Measurements from ENCODE around the gene AP2B1.

GRCh38 chr17:35660902-35661301 lies 73.8 kb downstream of the AP2B1 start:
- TF ChIP-seq NR2C2 (CRISPR knock-in tag; IDR thresholded peaks at IDR 0.05) (no peak), MAX (CRISPR knock-in tag; IDR thresholded peaks at IDR 0.05) (no peak), ATF2 (CRISPR knock-in tag; IDR thresholded peaks at IDR 0.05; ENCODE audit: borderline replicate concordance, low read depth) (no peak), USF1 (CRISPR knock-in tag; IDR thresholded peaks at IDR 0.05) (no peak), CTCF (IDR thresholded peaks at IDR 0.05) (no peak), SP1 (CRISPR knock-in tag; conservative IDR thresholded peaks at IDR 0.05) (no peak), RELA (CRISPR knock-in tag; IDR thresholded peaks at IDR 0.05; ENCODE audit: borderline replicate concordance) (no peak), SMAD3 (CRISPR knock-in tag; IDR thresholded peaks at IDR 0.05; ENCODE audit: borderline replicate concordance) (no peak), FOXJ3 (CRISPR knock-in tag; IDR thresholded peaks at IDR 0.05; ENCODE audit: borderline replicate concordance) (no peak)
